Activated gamma-delta T cell treated with anti-CD3 and anti-CD28 coated beads, Interleukin-2, amount 50 U/mL, for 16 hours (primary cell): ENCODE measurements around the gene WASHC2A.
"Not testable (repeated sequence)": the region's sequence is repeated elsewhere in the genome, so short reads cannot be mapped to it uniquely, and the experiment has no call there.

Experiments
- DNase-seq: peaks from one replicate; pipeline ENCODE4 v3.0.0-alpha.2; 2020; ENCODE audit warnings: low read depth

The WASHC2A gene

DNA sequence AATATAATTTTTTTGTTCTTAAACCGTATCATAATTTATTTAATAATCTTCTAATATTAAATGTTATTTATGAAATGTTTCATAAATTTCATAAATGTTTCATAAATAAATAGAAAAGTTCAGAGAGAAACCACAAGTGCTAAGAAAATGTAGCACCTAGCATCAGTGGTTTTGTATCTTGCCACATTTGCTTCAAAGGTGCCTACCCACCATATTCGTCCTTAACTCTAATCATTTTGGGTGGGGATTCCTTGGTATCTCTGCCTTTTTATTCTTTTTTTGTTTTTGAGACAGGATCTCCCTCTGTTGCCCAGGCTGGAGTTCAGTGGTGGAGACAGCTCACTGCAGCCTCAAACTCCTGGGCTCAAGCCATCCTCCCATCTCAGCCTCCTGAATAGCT, 7.4 kb downstream of the WASHC2A start:
- DNase-seq: not testable (repeated sequence)

DNA sequence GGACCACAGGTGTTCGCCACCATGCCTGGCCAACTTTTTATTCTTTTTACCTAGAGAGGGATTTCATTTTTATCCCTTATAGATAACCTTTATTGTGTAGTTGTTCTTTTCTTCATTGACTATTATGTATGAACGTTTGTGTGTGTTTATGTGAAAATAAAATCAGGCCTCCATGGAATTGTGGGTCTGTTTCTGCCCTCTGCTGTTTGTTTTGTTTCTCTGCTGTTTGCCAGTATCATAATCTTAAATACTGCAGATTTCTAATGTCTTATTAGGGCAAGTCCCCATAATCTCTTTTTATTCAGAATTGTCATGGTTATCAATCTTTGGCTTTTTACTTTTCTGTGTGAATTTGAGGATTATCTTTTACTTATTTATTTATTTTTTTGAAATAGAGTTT, 7.8 kb downstream of the WASHC2A start:
- not testable (repeated sequence) for DNase-seq

DNA sequence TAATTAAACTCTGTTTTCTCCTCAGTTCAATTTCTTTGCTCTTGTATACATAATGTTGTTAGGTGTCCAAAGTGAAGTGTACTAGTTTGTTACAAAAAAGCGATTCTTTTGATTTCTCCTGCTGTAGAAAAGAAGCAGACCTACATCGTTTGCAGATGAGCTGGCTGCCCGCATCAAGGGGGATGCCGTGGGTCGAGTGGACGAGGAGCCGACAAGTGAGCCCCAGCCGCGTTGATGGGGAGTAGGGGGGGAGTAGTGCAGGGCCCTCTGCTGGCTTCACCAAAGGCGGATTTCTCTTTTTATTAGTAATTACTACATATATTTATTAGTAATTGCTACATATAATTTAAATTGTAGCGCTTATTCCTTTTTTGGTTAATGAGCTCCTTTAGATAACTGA, 23.6 kb downstream of the WASHC2A start:
- not testable (repeated sequence) for DNase-seq

DNA sequence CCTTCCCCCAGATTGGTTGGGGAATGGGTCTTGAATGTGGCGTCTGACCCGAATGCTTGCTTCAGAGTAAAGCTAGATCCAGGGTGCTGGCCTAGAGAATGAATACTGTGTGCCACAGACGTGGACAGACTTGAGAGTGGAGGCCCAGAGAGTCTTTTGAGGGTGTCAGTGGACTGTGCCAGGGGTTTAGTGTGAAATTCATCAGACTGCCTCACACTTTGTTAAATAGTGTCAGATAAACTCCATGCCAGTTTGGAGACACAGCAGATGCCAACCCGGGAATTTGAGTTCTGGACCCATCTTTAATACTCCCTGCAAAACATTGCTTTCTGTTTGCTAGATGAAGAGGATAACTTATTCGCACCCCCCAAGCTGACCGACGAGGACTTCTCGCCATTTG, 25.2 kb downstream of the WASHC2A start:
- not testable (repeated sequence) for DNase-seq

DNA sequence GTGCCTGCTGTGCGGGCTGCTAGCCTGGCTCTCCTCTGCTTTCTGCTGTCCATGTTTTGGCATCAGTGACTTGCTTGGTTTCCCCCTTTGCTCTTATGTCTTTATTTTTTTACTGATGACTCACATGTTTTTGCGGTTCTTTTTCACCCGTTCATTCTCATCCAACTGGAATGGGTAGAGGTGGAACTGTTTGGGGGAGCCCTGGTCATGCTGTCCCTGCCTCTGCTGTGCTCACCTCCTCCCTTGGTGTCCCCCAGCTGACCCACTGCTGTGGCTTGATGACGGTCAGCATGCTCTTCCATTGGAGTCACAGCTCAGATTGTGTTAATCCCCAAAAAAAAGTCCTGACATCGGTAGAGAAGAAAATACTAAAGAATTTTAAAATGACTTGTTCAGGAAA, 26.9 kb downstream of the WASHC2A start:
- DNase-seq: not testable (repeated sequence)

DNA sequence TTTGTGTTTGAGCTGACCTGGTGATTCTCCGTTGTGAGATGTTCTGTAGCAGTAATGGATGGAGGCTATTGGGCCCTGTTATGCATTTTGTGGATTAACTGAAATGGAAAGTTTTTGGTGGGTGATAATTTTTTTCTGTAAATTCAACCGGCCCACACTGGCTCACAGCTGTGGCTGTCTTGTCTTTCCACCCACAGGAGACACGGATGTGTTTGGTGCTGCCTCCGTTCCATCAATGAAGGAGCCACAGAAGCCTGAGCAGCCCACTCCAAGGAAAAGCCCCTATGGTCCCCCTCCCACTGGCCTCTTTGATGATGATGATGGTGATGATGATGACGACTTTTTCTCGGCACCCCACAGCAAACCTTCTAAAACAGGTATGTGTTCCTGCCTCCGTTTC, 27.6 kb downstream of the WASHC2A start:
- DNase-seq: not testable (repeated sequence)

DNA sequence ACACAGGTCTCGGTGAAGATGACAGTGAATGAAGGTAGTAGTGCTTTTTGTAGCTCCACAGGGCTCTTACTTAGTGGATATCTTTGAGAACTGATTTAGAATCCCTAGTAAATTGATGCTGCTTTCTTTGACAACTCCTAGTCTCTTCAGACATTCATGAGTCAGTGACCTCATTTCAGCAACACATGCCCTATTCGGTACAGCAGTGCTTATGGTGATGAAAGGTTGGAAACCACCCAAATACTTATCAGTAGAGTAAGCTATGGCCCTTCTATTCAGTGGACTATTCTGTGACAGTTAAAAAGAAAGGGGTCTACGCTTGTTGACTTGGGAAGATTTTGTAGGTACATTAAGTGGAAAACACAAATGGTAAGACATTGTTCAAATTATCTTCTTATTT, 29.0 kb downstream of the WASHC2A start:
- not testable (repeated sequence) for DNase-seq

DNA sequence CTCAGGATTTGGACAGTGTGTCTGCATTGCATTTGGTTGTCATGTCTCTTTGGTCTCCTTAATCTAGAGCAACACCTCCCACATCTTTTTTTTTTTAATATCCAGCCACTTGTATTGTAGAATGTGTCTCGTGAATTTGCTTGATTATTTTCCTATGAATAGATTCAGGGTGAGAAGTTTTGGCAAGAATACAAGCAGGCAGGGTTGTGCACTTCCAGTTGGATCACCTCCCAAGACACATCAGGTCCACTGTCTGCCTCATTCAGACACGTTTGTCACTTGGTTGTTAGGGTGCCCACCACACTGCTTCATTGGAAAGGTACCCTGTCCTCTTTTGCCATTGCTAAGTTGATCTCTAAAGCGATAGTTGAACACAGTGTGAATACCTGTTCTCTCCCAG, 30.9 kb downstream of the WASHC2A start:
- not testable (repeated sequence) for DNase-seq

DNA sequence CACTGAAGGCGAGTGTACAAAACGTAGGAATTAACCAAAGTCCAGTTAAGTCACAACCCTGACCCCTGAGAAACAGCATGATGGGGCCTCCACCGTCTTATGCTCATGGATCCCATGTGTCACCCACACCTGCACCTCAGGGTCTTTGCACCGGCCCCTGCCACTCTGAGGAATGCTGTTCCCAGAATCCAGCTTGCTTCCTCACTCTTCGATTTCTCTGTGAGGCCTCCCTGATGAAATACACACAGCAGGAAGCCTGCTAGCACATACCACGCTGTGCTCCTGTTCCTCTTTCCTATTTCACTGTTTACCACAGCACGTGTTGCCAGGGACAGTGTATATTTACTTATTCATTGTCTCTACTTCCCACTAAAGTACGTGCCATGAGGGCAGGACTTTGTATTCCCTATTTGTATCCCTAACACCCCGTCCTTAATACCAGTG, 33.4 kb downstream of the WASHC2A start:
- DNase-seq: not testable (repeated sequence)

DNA sequence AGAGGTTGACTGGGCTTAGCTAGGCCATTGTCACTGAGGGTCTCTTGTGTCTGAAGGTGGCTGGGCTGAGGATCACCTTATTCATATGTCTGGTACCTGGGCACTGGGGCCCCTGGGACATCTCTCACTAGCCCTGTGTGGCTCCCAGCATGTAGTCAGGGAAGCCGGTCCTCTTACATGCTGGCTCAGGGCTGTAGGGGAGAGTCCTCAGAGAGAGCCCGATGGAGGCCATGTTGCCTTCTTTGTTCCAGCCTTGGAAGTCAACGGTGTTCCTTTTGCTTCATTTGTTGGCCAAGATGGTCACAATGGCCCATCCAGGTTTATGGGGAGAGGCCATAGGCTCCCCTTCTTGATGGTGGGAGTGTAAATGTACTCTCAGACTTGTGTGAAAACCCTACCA, 34.0 kb downstream of the WASHC2A start:
- DNase-seq: not testable (repeated sequence)

DNA sequence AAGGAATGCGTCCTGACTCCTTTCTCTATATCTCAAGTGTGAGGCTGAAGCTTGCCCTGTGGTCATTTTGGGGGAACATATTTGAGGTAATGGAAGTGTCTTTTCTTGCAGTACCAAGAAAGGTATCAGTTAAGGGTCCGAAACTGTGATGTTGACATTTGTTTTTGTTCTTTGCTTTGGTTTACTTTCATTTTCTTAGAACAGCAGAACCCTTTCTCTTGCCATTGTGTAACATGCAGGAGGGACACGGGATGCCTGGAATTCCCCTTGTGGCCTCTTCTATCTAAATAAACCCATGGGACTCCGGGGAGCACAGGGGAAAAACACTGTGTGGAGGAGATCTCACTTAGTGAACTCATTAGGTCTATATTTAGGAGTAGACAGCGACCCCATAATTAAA, 34.5 kb downstream of the WASHC2A start:
- DNase-seq: not testable (repeated sequence)

DNA sequence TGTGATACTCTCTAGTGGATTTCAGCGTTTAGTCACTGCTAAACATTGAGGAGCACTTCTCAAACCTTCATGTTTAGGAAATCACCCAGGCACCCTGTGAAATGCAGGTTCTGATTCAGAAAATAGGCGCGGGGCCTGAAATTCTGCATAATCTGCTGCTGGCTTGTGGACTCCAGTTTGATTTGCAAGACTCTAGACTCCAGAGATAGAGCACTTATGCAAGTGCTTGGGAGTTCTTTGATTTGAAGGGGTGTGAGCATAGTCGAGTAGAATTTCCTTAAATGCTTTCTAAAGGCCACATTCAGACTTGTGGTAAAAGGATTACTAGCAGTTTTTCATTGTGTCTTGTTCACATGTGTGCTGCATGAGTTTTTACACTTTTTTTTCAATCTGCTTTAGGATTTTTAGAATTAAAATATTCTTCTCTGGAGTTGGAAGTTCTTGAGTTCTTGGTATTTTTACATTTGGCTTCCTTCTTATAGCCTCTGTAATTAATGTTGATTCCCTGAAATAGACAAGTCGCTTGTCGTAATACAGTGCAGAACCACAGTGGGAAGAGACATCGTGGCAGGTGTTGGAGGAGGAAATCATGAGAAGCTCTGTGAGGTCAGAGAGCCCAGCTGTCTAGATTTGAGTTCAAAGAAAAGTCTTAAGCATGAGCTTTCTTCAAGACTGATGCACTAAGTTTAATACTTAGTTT, 41.4 kb downstream of the WASHC2A start:
- DNase-seq: not testable (repeated sequence)

DNA sequence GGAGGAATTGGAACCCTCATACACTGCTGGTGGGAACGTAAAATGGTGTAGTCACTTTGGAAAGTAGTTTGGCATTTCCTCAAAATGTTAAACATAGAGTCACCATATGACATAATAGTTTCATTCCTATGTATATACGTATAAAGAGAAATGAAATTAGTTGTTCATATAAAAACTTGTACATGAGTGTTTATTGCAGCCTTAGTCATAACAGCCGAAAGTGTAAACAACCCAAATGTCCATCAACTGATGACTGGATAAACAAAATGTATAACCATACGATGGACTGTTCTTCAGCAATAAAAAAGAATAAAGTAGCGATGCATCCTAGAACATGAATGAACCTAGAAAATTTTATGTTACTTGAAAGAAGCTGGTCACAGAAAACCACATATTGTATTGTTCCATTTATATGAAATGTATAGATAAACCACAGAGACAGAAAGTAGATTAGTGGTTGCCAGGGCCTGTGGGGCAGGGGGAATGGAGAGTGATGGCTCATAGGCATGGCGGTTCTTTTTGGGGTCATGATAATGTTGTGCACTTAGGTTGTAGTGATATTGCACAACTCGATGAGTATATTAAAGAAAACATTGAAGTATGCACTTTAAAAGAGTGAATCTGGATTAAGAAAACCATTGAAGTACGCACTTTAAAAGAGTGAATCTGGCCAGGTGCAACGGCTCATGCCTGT, 44.8 kb downstream of the WASHC2A start:
- not testable (repeated sequence) for DNase-seq

DNA sequence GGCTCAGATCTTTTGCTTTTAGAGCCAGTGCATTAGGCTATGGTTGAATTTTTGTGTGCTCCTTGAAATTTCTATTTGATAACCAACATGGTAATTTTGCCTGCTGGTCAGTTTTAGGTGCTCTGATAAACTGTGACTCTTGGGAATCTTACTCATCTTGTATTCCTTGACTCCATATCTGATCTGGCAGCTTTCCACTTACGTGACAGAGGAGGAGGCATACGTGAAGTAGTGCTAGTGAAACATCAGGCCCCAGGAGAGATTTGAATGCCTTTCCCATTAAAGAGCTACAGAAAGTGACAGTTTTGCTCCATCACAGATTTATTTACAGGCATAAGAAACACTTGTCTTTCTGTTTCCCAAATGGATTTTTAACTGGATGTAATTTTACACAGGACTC, 59.0 kb downstream of the WASHC2A start:
- DNase-seq: not testable (repeated sequence)

DNA sequence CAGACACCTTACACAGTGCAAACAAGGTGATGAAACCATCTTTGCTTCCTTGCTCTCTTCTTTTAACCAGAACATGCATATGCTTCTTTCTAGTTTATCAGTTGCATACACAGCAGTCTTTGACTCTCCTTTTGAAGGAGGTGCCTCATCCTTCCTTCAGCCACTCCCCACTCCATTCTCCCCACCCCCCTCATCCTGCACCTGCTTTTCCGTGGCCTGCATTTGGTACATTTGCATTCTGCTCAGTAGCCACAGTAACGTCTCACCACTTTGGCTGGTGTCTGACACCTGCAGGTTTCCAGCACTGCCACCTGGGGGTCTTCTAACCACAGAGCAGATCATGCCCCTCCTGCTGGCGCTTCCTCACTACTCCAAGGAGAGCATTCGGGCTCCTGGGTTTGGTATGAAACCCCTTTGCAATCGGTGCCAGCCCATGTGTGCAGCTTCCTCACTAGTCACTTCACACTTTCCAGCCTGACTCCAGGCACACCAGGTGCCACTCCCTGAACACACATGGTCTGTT, 60.1 kb downstream of the WASHC2A start:
- DNase-seq: not testable (repeated sequence)

DNA sequence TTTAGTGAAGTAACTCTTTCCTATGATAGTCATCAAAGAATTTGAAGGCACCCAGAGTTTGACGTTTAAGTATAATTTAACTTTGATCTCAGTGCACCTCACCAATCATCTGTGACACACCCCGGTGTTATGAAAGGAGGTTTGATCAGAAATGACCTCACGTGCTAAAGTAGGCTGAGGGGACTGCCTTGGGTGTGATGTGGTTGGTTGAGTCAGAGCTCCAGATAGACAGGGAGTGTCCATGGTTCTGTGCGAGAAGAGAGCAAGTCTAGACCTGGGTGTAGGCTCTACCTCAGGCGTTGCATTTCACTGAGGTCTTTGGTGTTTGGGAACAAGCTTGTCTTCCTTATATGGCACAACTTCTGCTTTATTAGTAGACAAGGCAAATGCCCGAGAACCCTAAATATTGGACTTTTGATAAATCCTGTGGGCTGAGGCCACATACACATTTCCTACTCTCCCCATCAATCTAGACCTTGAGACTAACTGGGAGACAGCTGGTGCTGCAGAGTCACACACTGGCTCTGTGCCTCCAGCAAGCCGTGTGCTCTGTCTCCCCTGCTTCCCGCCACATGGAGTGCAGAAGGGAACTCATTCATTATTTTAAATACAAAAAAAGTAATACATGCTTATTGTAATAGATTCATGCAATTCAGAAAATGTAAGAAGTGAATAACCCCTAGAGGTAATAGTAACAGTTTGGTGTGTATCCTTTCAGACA, 63.7 kb downstream of the WASHC2A start:
- DNase-seq: not testable (repeated sequence)

DNA sequence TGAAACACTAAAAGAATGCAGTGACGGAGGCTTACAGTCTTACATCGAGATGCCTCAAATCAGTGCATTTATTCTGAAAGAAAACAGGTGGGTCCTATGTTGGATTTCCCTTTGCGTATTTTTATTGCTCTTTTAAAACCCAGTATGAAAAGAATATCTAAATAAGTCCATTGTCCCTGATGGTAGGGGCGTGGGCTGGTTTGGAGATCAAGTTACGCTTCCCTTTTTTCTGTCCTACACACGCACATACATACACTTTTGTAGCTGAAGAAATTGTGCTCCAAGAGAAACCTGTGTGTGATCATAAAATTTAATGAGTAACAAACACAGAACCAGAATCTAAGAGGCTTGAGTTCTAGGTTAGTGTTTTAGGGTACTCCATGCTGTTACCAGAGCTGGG, 64.6 kb downstream of the WASHC2A start:
- DNase-seq: not testable (repeated sequence)

DNA sequence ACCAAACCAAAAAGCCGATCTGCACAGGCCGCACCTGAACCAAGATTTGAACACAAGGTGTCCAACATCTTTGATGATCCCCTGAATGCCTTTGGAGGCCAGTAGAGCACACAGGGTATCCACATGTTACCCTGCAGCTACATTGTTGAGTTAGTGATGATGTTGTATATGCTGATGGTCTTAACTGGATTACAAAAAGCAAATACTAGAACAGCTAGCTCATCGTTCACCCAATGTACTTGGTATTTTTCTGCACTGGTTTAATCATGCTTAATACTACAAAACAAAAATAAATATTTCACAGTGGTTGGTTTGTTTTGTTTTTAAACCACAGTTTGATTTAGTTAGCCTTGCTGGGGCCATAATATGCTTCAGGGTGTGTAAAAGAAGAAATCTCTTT, 65.1 kb downstream of the WASHC2A start:
- not testable (repeated sequence) for DNase-seq

DNA sequence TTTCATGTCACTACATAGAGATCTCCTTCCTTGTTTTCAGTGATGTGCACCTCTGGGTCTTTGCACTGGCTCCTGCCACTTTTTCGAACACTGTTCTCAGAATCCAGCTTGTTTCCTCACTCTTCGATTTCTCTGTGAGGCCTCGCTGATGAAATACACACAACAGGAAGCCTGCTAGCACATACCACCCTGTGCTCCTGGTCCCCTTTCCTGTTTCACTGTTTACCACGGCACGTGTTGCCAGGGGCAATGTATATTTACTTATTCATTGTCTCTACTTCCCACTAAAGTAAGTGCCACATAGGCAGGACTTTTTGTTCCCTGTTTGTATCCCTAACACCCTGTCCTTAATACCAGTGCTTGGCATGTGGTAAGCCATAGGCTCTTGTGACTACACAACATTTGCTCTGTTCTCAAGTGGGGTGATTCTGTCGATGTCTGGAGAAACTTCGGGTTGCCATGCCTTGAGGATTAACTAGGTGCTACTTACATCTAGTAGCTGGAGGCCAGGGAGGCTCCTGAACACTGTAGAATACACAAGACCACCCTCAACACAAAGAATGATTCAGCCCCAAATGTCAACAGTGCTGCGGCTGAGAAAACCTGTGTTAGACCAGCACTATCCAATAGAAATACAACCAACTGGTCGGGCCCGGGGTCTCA, 75.9 kb downstream of the WASHC2A start:
- not testable (repeated sequence) for DNase-seq

DNA sequence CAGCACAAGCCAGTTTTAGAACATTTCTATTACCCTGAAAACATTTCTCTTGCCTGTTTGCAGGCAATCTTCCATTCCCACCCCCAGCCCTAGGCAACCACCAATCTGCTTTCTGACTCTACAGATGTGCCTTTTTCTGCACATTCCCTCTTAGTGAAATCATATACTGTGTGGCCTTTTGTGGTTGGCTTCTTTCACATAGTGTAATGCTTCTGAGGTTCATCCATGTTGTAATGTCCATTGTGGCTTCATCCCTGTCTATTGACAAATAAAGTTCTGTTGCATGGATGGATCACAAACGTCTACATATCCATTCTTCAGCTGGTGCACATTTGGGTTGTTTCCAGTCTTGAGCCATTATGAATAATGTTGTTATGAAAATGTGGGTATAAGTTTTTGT, 77.8 kb downstream of the WASHC2A start:
- not testable (repeated sequence) for DNase-seq

DNA sequence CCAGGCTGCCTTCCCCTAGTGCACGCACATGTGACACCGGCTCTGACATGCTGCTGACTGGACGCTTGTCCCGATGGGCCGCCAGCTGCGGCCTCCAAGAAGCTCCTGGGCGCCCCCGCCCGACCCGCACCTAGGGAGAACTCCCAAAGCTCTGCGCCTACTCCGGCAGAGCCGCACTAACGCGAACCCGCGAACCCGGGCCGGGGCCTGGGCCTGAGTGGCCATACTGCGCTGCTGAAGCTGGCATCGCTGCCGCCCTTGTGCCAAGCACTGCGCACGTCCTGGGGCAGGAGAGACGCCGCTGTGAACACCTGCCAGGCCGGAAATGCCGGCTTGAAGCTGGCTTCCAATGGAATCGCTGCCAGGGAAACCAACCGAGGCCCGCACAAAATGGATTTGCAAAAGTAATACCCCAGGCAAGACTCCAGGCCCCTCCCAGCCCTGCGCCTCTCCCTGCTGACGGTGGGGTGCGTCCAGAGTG, 85.1 kb downstream of the WASHC2A start:
- DNase-seq: no peak

DNA sequence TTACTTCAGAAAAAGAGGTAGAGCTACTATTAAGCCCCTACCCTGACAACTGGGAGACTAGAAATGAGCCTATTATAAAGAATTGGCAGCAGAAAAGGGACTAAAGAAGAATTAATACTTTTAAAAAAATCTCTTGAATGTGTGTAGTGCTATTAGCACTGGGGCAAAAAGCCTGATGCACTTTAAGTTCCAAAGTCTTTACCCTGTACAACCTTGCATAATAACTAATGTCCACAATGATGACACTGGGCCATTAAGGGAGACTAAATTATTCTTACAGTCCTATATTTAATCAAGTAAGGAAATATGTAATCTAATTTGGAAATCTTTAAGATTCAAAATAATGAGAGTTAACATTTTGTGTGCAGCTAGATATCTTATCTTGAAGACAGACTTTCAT, 90.1 kb downstream of the WASHC2A start:
- DNase-seq: not testable (repeated sequence)
